ENCODE results near the gene ASIC1. TPM values are rescaled to one million over a fixed set of nuclear protein-coding genes. Genes with fewer than 3 reads are reported as not detected.
"Not testable (repeated sequence)": the region's sequence is repeated elsewhere in the genome, so short reads cannot be mapped to it uniquely, and the experiment has no call there.

ASIC1 gene
- total RNA-seq, 1 donor from 2014 or later: under 0.01 TPM

DNA sequence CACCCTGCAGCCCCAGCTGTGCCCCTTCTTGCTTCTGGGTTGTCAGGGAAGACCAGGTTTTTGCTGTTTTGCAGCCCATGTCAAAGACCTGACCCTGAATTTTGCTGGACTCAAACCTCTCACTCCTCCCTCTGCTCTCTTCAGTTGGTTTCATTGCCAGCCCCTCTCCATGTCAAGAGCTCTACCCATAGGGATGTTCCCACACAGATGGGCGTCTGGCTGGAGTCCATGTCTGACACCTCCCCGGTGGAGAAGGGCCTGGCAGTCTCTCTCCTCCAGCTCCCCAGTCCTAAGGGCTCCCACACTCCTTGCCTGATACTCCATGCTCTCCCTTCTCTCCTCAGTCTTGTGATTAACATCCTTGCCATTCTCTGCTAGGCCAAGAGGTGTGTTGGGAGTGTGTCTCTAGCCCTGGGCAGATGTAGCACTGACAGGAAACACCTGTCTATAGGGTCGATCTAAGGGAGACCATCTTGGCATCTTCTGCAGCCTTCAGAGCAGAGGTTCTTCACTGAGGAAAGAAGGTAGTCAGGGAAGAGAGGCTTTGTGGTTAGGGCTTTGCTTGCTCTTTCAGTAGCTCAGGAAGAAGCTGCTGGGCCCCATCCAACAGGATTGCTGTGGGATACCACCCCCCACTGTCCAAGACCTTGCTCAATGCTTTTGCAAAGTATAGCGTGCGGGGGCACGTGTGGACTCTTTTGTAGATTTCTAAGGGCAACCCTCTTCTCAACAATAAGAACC lies 4.7 kb downstream of the ASIC1 start:
- no peak for DNase-seq

DNA sequence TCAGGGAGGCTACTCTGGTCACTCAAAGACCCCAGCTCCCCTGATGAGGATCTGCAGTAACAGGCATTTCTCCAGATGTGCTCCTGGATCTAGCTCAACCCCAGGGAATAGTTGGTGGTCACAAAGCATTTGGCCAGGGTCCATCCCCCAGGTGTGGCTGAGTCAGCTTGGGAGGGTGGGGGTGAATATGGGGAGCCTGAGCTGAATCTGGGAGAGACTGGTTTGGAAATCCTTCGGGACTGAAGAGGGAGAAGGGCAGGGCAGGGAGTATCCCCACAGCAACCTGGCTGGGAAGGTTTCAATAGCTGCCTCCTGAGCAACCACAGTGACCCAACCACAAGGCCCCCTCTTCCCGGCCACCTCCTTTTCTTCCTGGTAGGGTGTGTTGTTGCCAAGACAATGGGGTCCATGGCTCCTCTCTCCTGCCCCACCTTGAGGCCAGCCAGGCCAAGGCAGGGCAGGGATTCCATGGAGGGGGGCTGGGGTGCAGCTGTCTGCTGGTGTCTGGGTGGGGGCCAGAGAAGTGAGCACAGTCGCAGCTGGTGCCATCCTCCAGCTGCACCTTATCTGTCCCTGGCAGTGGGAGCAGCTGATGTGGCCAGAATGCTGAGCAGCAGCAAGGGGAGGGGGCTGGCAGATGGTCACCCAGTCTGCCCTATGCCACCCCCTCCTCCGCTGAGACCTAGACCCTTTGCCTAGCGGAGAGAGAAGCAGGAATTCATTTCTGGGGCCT lies 5.5 kb downstream of the ASIC1 start:
- DNase-seq: no peak

DNA sequence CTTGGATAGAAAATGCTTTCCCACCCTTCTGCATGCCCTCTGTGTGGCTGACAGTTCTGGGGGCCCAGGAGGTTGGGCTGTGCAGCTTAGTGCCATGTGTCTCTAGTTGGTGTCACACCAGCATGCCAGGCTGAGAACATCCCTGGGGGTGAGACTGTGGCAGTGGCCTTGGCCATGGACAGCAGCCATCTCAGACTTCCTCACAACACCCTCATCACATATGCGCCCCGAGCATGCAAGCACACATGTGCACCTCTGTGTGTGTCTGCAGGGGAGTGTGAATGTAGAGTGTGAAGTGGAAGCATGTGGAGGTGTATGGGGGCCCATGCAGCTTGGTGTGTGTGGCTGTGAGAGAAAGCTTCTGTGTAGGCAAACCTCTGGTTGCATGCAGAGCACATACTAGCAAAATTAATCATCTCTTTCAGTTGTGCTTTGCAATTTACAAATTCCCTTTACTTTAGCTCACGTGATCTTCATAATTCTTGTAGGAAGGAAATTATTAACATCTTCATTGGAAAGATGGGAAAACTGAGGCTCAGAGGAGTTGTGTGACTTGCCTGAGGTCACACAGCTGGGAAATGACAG lies 8.4 kb downstream of the ASIC1 start:
- DNase-seq: no peak

DNA sequence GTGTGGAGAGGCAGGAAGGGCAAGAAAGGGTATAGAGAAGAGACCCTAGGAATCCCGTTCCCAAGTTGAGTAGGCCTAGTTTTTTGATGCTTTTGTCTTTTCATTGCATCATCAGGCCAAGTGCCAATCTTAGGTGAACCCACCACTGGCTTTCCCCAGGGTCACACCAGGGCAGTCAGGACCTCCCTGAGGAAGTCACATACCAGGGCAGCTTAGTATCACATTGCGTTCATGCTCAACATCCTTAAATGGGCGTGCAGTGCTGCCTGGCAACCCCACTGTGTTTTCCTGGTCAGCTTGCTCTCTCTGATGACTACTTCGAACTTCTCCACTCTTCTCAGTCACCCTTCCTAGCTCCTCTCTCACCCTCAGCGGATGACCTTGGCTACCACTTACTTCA lies 9.0 kb downstream of the ASIC1 start:
- no peak for DNase-seq

DNA sequence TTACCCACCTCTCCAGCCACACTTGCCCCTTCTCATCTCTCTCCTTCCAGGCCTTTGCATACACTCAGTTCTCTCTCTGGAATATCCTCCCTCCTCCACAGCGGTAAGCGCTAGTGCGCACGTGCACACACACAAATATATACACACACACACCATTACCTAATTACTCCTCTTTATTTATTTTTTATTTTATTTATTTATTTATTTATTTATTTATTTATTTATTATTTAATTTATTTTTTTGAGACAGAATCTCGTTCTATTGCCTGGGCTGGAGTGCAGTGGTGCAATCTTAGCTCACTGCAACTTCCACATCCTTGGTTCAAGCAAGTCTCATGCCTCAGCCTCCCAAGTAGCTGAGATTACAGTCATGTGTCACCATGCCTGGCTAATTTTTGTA lies 11.7 kb downstream of the ASIC1 start:
- no peak for DNase-seq

DNA sequence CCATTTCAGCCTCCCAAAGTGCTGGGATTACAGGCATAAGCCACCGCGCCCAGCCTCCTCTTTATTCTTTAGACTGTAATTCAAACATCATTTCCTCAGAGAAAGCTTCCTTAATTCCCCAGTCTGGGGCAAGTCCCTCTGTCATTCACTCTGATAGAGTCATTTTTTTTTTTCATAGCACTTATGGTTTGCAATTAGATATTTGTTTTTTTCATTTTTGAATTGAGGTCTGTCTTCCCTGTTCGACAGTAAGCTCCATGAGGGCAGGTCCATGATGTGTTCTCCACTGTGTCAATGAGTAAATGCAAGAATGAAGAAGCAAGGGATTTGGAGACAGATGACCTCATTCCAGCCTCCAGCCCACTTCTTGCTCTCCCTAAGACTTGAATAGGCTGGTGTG lies 12.1 kb downstream of the ASIC1 start:
- no peak for DNase-seq

DNA sequence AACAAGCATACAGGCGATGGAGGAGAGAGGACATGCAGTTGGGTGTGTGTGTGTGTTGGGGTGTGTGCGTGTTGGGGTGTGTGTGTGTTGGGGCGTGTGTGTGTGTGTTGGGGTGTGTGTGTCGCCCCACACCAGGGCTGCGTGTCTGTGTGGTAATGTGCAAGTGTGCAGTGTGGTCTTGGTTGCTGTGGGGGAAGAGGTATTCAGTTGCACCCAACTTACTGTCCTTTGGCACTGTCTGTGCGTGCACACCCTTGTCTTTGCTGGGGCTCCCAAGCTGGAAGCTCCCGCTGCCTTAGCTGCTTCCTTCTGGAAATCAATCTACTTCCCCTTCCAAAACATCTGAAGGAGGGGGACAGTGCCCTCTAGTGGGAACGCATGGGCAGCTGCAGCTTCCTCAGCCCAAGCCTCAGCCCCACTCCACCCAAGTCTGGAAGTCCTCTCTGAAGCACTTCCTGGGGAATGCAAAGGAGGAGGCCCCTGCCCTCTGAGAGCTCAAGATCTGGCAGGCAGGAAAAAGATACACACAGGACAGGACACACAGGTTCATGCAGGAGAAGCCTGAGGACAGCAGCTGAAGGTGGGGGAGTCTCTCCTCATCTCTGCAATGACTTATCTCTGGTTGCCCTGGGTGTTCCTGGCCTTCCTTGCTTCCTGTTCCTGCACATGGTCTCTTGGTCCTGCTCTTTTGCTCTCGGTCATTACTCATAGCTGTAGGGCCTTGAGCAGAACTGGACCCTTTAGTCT lies 13.1 kb downstream of the ASIC1 start:
- DNase-seq: peak; percentile 91

DNA sequence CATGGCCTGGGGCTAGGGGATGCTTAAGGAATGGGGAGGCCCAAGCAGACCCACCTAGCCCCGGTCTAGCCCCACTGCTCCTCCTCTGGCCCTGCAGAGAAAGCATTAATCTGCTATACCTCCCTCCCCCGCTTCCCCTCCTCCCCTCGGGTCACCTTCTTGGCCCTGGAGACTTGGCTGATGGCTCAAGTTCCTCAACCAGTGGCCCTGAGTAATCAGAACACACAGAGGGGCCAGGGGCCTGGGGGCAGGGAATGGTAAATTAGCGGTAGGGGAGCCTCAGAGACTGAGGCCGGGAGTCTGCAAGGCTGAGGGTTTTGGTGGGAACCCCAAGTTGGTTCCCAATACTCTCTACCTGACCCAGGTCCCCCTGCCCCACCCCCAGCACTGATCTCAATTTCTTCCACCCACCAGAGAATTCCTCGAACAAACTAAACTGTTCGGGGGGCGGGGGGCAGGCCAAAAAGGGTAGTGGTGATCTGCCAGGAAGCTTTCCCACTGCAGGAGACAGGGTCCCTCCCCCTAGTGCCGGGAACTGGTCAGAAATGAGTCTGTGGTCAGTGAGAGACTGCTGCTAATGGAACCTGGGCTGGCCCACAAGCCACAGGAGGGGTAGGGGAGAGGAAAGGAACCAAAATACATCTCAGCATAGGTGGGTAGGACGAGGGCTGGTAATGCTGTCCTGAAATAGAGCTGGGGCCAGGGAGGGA lies 15.0 kb downstream of the ASIC1 start:
- DNase-seq: no peak

DNA sequence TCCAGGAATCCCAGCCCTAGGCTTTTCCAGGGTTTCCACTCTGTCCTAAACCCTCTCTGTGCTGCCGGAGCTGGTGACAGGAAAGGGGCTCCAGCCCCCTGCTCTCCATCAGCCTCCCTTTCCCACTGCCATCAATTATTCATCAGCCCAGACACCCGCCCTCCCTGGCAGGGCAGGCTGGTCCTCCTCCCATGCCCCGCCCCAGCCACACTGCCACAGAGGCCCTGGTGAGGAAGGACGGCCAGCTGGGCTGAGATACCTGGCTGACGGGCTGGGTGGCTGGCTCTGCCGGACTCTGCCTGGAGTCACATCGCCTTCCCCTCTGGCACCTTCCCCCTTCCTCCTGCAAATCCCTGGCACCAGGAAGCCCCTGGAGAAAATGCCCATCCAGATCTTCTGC lies 15.8 kb downstream of the ASIC1 start:
- DNase-seq: no peak

DNA sequence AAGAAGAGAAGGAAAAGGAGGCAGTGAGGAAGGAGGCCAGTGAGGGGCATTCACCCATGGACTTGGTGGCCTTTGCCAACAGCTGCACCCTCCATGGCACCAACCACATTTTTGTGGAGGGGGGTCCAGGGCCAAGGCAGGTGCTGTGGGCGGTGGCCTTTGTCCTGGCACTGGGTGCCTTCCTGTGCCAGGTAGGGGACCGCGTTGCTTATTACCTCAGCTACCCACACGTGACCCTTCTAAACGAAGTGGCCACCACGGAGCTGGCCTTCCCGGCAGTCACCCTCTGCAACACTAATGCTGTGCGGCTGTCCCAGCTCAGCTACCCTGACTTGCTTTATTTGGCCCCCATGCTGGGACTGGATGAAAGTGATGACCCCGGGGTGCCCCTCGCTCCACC lies 16.3 kb downstream of the ASIC1 start:
- no peak for DNase-seq

DNA sequence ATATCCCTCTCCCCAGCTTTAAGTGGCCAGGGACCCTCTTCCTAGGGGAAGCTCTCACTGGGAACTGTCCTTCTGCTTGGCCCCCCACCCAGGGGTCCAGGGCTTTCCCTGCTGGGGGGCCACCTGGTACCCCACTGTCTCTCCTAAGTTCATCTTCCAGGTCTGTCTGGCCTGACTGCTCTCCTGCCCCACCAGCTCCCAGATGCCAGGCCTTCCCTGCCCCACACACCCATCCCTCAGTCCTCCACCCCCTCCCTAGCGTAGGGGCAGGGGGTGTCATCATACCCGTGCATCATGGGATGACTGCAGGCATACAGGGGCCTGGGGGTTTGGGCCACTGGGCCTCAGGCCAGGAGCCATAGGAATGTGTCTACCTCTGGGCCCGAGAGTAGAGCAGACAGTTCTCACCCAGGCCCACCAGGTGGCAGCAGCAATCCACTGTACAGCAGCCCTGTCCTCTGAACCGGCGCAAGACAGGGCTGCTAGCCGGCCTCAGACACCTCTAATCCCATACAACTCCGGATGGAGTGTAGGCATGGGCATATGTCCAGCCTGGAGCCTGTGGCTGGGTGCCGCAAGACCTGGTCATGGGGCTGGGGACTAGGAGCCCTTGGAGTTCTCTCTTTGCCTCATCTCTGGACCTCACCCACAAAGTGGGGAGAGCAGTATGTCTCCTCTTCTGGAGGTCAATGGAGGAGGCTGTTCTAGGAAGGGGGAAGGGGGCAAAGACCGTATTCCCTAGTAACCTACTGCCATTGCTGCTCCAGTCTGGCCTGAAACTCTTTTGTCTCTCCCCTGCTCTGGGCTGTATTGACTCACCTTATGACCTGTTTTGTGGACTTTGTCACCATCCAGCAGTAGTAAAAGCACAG lies 17.8 kb downstream of the ASIC1 start:
- peak; percentile 92 for DNase-seq

DNA sequence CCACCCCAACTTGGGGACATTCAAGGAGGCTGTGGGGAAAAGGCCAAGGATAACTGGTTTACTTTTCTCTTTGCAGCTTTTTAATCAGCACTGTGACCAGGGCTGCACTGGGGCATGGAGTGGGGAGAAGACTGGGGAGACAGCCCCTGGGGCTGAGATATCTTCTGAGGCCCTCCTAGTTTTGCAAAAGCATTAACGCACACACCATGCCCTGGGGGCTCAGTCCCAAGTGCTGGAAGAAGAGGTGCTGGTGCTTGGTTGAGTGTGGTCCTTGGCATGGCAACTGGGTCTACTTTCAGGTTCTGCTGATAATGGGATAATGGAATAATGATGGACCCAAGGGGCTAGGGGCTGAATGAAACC lies 18.4 kb downstream of the ASIC1 start:
- DNase-seq: no peak

DNA sequence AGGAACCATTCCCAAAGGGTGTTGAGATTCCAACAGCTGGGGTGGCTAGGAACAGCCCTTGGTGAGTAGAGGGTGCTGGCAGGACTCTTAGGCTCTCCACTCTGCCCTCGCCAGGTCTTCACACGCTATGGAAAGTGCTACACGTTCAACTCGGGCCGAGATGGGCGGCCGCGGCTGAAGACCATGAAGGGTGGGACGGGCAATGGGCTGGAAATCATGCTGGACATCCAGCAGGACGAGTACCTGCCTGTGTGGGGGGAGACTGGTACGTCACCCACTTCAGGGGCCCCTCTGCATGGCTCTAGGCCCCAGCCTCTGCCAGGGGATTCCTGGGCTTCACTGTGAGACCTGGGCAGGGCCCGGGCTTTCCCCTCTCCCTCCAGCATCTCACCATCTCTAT lies 19.7 kb downstream of the ASIC1 start:
- DNase-seq: no peak

DNA sequence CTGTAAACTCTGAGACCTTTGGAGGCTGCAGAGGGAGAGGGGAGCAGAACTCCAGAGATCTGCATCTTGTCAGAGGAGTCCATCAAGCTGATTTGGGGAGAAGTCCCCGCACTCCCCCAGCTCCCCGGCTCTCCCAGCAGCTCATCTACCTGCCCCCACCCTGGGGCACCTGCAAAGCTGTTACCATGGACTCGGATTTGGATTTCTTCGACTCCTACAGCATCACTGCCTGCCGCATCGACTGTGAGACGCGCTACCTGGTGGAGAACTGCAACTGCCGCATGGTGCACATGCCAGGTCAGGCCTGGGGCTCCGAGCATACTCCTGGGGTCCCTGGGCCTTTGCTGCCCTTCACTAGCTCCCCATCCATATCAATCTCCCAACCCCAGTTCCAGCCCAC lies 20.9 kb downstream of the ASIC1 start:
- no peak for DNase-seq

DNA sequence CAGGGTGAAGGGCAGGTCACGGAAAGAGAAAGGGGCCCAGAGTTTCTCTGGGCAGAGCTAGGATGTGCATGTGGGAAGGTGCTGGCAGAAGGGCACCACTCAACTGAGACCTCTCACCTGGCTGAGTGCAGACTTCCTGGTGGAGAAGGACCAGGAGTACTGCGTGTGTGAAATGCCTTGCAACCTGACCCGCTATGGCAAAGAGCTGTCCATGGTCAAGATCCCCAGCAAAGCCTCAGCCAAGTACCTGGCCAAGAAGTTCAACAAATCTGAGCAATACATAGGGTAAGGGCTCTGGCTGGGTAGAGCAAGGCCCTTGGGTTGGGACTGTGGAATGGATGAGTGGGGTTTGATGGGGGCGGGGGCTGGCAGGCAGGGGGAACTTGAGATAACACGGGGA lies 22.4 kb downstream of the ASIC1 start:
- no peak for DNase-seq

DNA sequence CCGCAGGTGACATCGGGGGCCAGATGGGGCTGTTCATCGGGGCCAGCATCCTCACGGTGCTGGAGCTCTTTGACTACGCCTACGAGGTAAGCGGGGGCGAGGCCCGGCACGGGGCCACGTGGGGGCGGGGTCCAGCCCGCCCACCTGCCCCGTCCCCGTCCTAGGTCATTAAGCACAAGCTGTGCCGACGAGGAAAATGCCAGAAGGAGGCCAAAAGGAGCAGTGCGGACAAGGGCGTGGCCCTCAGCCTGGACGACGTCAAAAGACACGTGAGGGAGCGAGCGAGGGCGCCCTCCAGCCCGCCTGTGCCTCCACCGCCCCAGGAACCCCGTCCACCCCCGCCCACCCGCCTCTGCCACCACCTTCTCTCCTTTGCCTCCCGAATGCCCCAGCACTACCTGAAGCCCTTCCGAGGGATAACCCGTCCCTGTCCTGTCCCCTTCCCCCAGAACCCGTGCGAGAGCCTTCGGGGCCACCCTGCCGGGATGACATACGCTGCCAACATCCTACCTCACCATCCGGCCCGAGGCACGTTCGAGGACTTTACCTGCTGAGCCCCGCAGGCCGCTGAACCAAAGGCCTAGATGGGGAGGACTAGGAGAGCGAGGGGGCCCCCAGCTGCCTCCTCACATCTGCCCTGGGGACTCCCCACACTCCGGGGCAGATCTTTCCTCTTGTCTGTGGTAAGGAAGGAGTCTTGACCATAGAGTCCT lies 23.9 kb downstream of the ASIC1 start:
- DNase-seq: no peak

DNA sequence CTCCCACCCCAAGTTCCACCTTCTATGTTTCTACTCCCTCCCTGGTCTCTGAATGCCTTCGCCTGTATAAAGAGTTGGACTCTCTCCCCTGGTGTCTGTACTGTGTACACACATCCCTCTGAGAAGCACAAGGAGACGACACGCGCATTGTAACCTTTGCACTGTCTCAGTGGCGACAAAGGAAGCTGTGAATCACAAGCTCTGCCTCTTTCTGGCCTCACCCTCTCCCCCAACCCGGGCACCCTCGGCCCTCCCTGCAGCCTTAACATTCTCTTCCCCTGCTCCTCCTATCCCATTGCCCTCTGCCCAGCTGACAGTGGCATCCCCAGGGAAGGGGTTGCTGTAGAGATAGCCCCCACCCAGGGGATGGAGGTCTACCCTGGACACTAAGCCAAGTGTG lies 25.2 kb downstream of the ASIC1 start:
- no peak for DNase-seq

DNA sequence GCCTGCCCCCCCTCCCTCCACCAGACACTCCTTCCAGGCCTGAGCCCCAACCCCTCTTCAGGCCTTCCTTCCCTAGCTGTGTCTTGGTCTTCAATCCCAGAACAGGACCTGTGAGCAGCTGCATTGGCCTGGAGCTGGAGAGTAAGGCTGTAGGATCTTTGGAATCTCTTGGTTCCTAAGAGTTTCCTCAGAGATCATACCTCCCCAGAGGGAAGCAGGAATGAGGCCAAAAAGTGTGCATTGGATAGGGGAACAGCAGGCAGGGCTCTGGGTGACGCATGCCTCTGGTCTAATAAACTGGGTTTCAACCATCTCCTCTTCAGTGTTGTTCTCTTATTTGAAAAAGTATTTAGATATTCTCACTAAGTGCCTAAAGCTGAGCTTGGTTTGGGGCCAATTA lies 25.9 kb downstream of the ASIC1 start:
- DNase-seq: no peak

DNA sequence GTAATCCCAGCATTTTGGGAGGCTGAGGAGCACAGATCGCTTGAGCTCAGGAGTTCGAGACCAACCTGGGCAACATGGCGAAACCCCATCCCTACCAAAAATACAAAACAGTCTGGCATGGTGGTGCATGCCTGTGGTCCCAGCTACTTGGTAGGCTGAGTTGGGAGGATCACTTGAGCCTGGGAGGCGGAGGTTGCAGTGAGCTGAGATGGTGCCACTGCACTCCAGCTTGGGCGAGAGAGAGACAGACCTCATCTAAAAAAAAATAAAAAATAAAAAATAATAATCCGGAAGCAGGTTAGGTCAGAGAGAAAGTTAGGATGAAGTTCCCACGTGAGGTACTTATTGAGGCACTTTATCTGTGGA lies 27.0 kb downstream of the ASIC1 start:
- not testable (repeated sequence) for DNase-seq

DNA sequence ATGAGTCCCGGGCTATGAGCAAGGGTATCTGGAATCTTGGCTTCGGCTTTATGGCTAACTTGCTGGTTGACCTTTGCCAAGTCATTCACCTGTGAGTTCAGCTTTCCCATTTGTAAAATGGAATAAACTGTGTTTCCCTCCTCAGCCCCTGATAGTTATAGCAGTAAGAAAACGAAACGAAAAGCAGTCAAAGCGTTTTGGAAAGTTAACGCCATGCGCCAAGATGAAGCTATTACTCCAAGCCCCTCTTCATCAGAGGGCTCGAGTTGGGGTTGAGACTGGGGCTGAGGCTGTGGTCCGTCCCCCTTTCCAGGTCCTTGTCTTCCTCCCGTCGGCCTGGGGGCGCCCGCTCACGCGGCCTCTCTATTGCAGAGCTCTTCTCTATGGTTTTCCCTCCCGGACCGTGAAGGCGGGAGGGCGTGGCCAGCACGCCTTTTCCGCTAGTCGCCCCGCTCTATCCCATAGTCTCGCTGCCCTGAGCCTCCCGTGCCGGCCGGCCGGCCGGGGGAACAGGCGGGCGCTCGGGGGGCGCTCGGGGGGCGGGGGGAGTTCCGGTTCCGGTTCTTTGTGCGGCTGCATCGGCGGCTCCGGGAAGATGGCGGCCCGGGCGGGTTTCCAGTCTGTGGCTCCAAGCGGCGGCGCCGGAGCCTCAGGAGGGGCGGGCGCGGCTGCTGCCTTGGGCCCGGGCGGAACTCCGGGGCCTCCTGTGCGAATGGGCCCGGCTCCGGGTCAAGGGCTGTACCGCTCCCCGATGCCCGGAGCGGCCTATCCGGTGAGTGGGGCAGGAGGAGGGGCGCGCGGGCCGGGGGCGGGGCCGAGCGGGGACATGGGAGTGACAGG lies 27.6 kb downstream of the ASIC1 start, which contains the start of gene SMARCD1:
Gene SMARCD1 (plus strand): TSS at position 568 of the 840 bp plus-strand sequence. CDS start 28 bp downstream, at position 596.
- peak; percentile 95 for DNase-seq

Measured in dermis blood vessel endothelial cell (primary cell).